Stimulated activated CD8-positive, alpha-beta memory T cell treated with anti-CD3 and anti-CD28 coated beads, Interleukin-15, amount 100 ng/mL, for 1 hour (primary cell): ENCODE measurements around the gene ATOX1.
"Not testable (repeated sequence)": the region's sequence is repeated elsewhere in the genome, so short reads cannot be mapped to it uniquely, and the experiment has no call there.

Source experiments
- DNase-seq: peaks from one replicate; pipeline ENCODE4 v3.0.0-alpha.2; 2020; ENCODE audit warnings: low read depth

The ATOX1 gene, protein sequence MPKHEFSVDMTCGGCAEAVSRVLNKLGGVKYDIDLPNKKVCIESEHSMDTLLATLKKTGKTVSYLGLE

GRCh38 chr5:151758430-151759241 lies at the start of gene ATOX1:
Gene ATOX1, minus strand, starts transcription at chr5:151758631. Its CDS starts 80 bp downstream, at chr5:151758551.
- DNase-seq: peak; percentile 76

GRCh38 chr5:151805414-151806223 lies 47.2 kb upstream of the ATOX1 start:
- DNase-seq: no peak

DNA sequence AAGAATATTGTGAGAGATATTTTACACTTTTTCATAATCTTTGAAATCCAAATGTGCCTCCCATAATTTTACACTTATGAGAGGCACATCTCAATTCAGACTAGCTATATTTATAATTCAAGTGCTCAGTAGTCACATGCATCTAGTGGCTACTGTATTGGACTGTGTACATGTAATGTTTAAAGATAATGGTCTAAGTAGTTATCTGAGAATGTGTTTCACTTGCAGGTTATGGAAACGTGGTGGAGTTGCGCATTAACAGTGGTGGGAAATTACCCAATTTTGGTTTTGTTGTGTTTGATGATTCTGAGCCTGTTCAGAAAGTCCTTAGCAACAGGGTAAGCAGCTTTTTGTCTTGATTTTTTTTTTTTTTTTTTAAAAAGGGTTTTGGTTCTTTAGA lies 42.1 kb upstream of the ATOX1 start:
- DNase-seq: no peak

DNA sequence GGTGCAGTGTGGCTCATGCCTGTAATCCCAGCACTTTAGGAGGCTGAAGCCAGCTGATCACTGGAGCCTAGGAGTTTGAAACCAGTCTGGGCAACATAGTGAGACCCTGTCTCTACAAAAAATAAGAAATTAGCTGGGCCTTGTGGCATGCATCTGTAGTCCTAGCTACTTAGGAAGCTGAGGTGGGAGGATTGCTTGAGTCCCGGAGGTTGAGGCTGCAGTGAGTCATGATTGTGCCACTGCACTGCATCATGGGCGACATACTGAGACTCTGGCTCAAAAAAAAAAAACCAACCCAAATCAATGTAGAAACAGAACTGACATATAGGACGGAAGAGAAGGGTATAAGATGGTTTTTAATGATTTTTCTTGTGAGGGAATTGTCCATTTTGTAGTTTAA lies 41.0 kb upstream of the ATOX1 start:
- DNase-seq: no peak

DNA sequence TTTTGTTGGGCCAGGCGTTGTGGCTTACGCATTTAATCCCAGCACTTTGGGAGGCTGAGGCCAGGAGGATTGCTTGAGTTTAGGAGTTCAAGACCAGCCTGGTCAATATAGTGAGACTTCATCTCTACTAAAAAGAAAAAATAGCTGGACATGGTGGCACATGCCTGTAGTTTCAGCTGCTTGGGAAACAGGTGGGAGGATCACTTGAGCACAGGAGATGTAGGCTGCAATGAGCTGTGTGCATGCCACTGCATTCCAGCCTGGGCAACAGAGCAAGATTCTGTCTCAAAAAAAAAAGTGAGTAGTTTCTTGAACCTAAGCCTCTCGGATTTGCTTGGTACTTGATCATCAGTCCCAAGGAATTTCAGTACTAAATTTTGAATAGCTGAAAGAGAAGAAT lies 40.2 kb upstream of the ATOX1 start:
- no peak for DNase-seq

- DNase-seq: no peak
These were observed 37.0 kb upstream of the ATOX1 start for GRCh38 chr5:151795426-151795825.

- DNase-seq: no peak
These were observed 34.9 kb upstream of the ATOX1 start for GRCh38 chr5:151793358-151793757.

DNA sequence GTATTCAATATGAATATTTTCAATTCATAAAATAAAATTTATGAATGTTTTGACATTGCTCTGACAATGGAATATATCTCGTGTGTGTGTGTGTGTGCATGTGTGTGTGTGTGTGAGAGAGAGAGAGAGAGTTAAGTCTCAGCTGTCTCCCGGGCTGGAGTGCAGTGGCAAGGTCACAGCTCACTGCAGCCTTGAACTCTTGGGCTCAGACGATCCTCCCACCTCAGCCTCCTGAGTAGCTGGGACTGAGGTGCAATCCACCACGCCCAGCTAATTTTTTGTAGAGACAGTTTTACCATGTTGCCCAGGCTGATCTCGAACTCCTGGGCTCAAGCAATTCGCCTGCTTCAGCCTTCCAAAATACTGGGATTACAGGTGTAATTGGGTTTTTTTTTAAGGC lies 29.4 kb upstream of the ATOX1 start:
- DNase-seq: no peak

DNA sequence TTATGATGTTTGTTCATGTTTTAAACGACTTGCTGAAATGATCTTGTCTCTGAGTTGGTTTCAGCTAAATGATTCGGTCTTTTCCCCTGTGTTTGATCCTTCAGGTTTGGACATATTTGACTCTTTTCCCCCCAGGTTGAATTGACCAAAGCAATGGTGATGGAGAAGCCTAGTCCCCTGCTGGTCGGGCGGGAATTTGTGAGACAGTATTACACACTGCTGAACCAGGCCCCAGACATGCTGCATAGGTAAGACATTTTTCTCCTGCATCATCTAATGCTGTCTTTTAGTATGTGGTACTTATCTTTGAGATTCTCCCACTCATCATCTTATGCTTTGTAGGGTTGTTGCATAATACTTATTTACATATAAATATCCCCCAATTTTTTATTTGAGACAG lies 28.0 kb upstream of the ATOX1 start:
- DNase-seq: no peak

DNA sequence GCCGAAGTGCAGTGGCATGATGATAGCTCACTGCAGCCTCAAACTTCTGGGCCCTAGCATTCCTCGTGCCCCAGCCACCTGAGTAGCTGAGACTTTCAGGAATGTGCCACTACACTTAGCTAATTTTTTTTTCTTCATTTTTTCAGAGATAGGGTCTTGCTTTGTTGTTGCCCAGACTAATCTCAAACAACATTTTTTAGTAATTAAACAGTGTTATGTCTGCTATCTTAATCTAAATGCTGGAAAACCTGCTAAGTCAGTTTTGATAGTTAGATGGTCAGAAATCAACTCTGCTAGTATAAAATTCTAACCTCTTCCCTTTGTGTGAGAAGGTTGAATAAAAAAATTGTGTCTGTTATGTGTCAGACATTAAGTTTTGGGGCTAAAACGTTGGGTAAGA lies 25.7 kb upstream of the ATOX1 start:
- no peak for DNase-seq

GRCh38 chr5:151783664-151784063 lies 25.2 kb upstream of the ATOX1 start:
- DNase-seq: not testable (repeated sequence)

GRCh38 chr5:151781201-151781600 lies 22.8 kb upstream of the ATOX1 start:
- no peak for DNase-seq

DNA sequence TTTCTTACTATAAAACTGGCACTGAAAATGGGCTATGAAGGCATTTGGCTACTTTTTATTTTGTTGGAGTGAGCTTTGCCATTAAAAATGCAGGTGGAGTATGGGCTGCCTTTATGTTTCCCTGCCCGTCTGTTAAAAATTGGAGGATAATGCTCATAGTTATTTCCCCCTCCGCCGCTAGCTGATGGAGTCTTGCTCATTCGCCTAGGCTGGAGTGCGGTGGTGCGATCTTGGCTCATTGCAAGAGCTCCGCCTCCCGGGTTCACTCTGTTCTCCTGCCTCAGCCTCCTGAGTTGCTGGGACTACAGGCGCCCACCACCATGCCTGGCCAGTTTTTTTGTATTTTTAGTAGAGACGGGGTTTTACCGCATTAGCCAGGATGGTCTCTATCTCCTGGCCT lies 21.9 kb upstream of the ATOX1 start:
- no peak for DNase-seq

GRCh38 chr5:151779531-151780125 lies 21.2 kb upstream of the ATOX1 start:
- no peak for DNase-seq

DNA sequence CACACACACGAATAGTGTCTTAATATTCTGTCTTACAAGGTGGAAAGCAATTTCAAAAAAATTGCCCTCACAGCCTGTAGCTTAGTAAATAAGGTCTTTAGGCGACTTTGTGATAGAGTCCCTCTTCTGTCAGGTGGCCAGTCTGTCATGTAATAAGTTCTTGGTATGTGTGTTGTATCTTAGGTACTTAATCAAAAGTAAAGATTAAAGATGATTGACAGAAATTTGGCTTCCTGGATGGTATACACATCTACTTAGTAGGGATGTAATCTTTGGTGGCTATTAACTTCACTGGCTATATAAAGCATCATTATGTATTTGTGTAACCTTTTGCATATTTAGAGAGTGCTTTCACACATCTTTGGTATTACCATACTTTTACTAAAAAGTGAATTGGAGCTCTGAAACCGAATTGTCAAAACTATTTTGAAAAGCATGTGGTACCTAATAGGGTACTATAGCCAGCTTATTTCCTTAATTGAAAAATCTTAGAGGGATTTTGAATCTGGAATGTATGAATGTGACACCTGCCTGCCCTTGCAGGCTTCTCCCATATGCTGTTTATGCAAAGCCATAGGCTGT lies 16.7 kb upstream of the ATOX1 start:
- DNase-seq: no peak

GRCh38 chr5:151773951-151774350 lies 15.5 kb upstream of the ATOX1 start:
- DNase-seq: no peak

GRCh38 chr5:151772846-151773561 lies 14.6 kb upstream of the ATOX1 start:
- DNase-seq: no peak

GRCh38 chr5:151772029-151772845 lies 13.8 kb upstream of the ATOX1 start:
- DNase-seq: peak; percentile 5

DNA sequence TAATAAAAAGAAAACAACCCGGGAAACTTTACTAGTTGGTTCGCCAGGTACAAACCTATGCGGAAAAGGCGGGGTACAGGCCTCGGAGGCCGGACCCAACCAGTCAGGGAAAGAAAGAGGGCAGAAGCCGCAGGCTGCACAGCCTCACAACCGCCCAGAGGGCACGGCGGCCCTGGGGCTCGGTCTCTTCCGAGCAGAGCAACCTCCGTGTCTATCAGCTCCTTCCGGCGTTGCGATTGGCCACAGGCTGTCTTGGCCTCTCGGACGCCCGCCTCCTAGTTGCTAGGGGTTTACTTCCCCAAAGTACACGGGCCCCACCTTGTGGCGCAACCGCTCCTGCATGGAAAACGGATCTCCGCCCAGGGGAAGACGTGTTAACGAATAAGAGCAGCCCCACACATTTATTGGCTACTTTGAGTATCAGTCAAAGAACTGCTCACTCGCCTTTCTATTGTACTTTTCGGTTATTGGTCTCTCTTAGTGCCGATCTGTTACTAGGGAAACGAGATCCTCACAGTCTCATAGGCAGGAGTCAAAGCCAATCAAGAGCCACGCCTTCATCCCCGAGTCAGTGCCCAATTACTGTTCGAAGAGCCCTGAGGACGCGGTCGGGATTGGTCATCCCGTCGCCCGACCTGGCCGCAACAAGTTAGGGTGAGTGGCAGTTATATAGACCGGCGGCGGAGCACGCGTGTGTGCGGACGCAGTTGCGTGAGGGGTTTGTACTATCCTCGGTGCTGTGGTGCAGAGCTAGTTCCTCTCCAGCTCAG lies 13.0 kb upstream of the ATOX1 start, which contains the start of gene G3BP1:
TSS of gene G3BP1 (plus strand) at position 696 of the 770 bp plus-strand sequence. CDS start 14,667 bp downstream, outside the sequence.
- peak; percentile 97 for DNase-seq
